Esophagus squamous epithelium (tissue), 4 donors: Measurements from ENCODE around the gene FIGLA.

Experiments
- POLR2A ChIP-seq, 4 donors: fragments of 450-650 bp; IDR thresholded peaks; one replicate each; pipeline ENCODE4 v1.6.1; 2017; ENCODE audit warnings: antibody characterized with exemption in 4 of 4, mild to moderate bottlenecking in 4 of 4, moderate library complexity in 3 of 4
- TF ChIP-seq, protein P1 (sequence below), 6 experiments: fragments of 450-650 bp in 4 of 6; fragments of 200-600 bp in 2 of 6; sonication (generic) in 2 of 6; IDR thresholded peaks; one replicate each; pipeline ENCODE4 v1.5.1; 2016 to 2019; ENCODE audit warnings: antibody characterized with exemption in 6 of 6, mild to moderate bottlenecking in 4 of 6, moderate library complexity in 4 of 6

GRCh38 chr2:70828914-70829824 lies 38.7 kb upstream of the FIGLA start:
- TF ChIP-seq, protein P1, sequence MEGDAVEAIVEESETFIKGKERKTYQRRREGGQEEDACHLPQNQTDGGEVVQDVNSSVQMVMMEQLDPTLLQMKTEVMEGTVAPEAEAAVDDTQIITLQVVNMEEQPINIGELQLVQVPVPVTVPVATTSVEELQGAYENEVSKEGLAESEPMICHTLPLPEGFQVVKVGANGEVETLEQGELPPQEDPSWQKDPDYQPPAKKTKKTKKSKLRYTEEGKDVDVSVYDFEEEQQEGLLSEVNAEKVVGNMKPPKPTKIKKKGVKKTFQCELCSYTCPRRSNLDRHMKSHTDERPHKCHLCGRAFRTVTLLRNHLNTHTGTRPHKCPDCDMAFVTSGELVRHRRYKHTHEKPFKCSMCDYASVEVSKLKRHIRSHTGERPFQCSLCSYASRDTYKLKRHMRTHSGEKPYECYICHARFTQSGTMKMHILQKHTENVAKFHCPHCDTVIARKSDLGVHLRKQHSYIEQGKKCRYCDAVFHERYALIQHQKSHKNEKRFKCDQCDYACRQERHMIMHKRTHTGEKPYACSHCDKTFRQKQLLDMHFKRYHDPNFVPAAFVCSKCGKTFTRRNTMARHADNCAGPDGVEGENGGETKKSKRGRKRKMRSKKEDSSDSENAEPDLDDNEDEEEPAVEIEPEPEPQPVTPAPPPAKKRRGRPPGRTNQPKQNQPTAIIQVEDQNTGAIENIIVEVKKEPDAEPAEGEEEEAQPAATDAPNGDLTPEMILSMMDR (IDR thresholded peaks at IDR 0.05) = no peak
- TF ChIP-seq POLR2A (IDR thresholded peaks at IDR 0.05) = no peak
